OCI-LY1 (cell line): ENCODE data around the gene RMND5B.

Experiments
- H2AFZ ChIP-seq: fragments of 200-600 bp; sonication (generic), shearing (Covaris generic); 2 replicates; pipeline ENCODE4 v1.6.0; 2014; ENCODE audit warnings: antibody characterized with exemption, mild to moderate bottlenecking, low read length
- H3F3A ChIP-seq: fragments of 200-600 bp; sonication (generic), shearing (Covaris generic); 2 replicates; pipeline ENCODE4 v1.6.0; 2014; ENCODE audit warnings: mild to moderate bottlenecking, antibody characterized with exemption, low read length, moderate library complexity; ENCODE audit not compliant: insufficient read depth
- H3K27ac ChIP-seq: fragments of 200-600 bp; sonication (generic); 2 replicates; pipeline ENCODE4 v1.5.1; 2014; ENCODE audit warnings: low read length, mixed run types, mild to moderate bottlenecking, low read depth; ENCODE audit not compliant: poor library complexity, severe bottlenecking
- H3K27me3 ChIP-seq: fragments of 200-600 bp; sonication (generic); 2 replicates; pipeline ENCODE4 v1.6.0; 2014; ENCODE audit warnings: antibody characterized with exemption, mild to moderate bottlenecking, low read length, moderate library complexity; ENCODE audit not compliant: insufficient read depth
- H3K36me3 ChIP-seq: fragments of 200-600 bp; sonication (generic); 2 replicates; pipeline ENCODE4 v1.6.1; 2014; ENCODE audit warnings: mild to moderate bottlenecking, antibody characterized with exemption, low read length, moderate library complexity, mixed read lengths; ENCODE audit not compliant: insufficient read depth
- H3K4me1 ChIP-seq: fragments of 200-600 bp; sonication (generic); 2 replicates; pipeline ENCODE4 v1.5.1; 2014; ENCODE audit warnings: mild to moderate bottlenecking, low read length, moderate library complexity; ENCODE audit not compliant: insufficient read depth, severe bottlenecking
- H3K4me2 ChIP-seq: fragments of 200-600 bp; sonication (generic), shearing (Covaris generic); 2 replicates; pipeline ENCODE4 v1.6.1; 2014; ENCODE audit warnings: low read length
- H3K4me3 ChIP-seq: fragments of 200-600 bp; sonication (generic); 2 replicates; pipeline ENCODE4 v1.5.1; 2014; ENCODE audit warnings: low read length, low read depth, mild to moderate bottlenecking, mixed read lengths; ENCODE audit not compliant: poor library complexity, severe bottlenecking
- H3K79me2 ChIP-seq: fragments of 200-600 bp; shearing (Covaris generic); 2 replicates; pipeline ENCODE4 v1.6.1; 2016; ENCODE audit warnings: mixed run types, low read length, mixed read lengths; ENCODE audit not compliant: insufficient read depth
- H3K9ac ChIP-seq: fragments of 200-600 bp; sonication (generic), shearing (Covaris generic); 2 replicates; pipeline ENCODE4 v1.6.1; 2014; ENCODE audit warnings: mild to moderate bottlenecking, low read length, mixed read lengths
- H3K9me2 ChIP-seq: fragments of 200-600 bp; sonication (generic), shearing (Covaris generic); 2 replicates; pipeline ENCODE4 v1.6.1; 2014; ENCODE audit warnings: low read depth, mild to moderate bottlenecking, low read length, mixed read lengths
- H3K9me3 ChIP-seq: fragments of 200-600 bp; shearing (Covaris generic); 2 replicates; pipeline ENCODE4 v1.6.1; 2014; ENCODE audit warnings: low read length, mixed read lengths
- H4K20me1 ChIP-seq: fragments of 200-600 bp; sonication (generic), shearing (Covaris generic); 2 replicates; pipeline ENCODE4 v1.6.0; 2016; ENCODE audit warnings: mild to moderate bottlenecking, low read length; ENCODE audit not compliant: insufficient read depth
- EZH2 ChIP-seq: fragments of 200-600 bp; sonication (generic), shearing (Covaris generic); IDR thresholded peaks from 2 replicates; pipeline ENCODE4 v1.8.0; 2017; ENCODE audit warnings: borderline replicate concordance, mixed run types, mild to moderate bottlenecking, antibody characterized with exemption, low read length, moderate library complexity, mixed read lengths
- TF ChIP-seq, protein P1 (sequence below): fragments of 200-600 bp; sonication (generic), shearing (Covaris generic); IDR thresholded peaks from 2 replicates; pipeline ENCODE4 v1.5.1; 2017; ENCODE audit warnings: mild to moderate bottlenecking, antibody characterized with exemption, low read length, moderate library complexity, mixed read lengths

The RMND5B gene

GRCh38 chr5:178160176-178160575, 29.4 kb downstream of the RMND5B start:
- no peaks in the 10 kb centered on the region for H3K9me3 ChIP-seq
- H3K36me3 ChIP-seq = no peaks in the 10 kb centered on the region
- H3K9me2 ChIP-seq = no peaks in the 10 kb centered on the region
- H3K4me1 ChIP-seq = peaks cover 11% of the 10 kb centered on the region
- TF ChIP-seq EZH2 = no peak
- TF ChIP-seq, protein P1, sequence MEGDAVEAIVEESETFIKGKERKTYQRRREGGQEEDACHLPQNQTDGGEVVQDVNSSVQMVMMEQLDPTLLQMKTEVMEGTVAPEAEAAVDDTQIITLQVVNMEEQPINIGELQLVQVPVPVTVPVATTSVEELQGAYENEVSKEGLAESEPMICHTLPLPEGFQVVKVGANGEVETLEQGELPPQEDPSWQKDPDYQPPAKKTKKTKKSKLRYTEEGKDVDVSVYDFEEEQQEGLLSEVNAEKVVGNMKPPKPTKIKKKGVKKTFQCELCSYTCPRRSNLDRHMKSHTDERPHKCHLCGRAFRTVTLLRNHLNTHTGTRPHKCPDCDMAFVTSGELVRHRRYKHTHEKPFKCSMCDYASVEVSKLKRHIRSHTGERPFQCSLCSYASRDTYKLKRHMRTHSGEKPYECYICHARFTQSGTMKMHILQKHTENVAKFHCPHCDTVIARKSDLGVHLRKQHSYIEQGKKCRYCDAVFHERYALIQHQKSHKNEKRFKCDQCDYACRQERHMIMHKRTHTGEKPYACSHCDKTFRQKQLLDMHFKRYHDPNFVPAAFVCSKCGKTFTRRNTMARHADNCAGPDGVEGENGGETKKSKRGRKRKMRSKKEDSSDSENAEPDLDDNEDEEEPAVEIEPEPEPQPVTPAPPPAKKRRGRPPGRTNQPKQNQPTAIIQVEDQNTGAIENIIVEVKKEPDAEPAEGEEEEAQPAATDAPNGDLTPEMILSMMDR = no peak
- no peak overlapping the region for H3K9ac ChIP-seq
- H3F3A ChIP-seq = no peaks in the 10 kb centered on the region
- H4K20me1 ChIP-seq = no peaks in the 10 kb centered on the region
- no peaks in the 10 kb centered on the region for H3K27me3 ChIP-seq
- no peak overlapping the region for H3K4me2 ChIP-seq
- H3K79me2 ChIP-seq = no peaks in the 10 kb centered on the region
- no peak overlapping the region for H3K27ac ChIP-seq
- no peak overlapping the region for H2AFZ ChIP-seq
- H3K4me3 ChIP-seq = no peak overlapping the region

- no peak for TF ChIP-seq EZH2
- TF ChIP-seq, protein P1 = no peak
- no peaks in the 10 kb centered on the region for H3K27me3 ChIP-seq
- no peaks in the 10 kb centered on the region for H3K79me2 ChIP-seq
- no peak overlapping the region for H3K4me2 ChIP-seq
- H3K27ac ChIP-seq = no peak overlapping the region
- no peak overlapping the region for H2AFZ ChIP-seq
- H3K4me1 ChIP-seq = peaks cover 5% of the 10 kb centered on the region
- H3K9ac ChIP-seq = no peak overlapping the region
- no peaks in the 10 kb centered on the region for H3K9me3 ChIP-seq
- no peak overlapping the region for H3K4me3 ChIP-seq
- H3F3A ChIP-seq = no peaks in the 10 kb centered on the region
- no peaks in the 10 kb centered on the region for H4K20me1 ChIP-seq
- H3K36me3 ChIP-seq = no peaks in the 10 kb centered on the region
- H3K9me2 ChIP-seq = no peaks in the 10 kb centered on the region
Measured at GRCh38 chr5:178162481-178162880, 31.7 kb downstream of the RMND5B start.

DNA sequence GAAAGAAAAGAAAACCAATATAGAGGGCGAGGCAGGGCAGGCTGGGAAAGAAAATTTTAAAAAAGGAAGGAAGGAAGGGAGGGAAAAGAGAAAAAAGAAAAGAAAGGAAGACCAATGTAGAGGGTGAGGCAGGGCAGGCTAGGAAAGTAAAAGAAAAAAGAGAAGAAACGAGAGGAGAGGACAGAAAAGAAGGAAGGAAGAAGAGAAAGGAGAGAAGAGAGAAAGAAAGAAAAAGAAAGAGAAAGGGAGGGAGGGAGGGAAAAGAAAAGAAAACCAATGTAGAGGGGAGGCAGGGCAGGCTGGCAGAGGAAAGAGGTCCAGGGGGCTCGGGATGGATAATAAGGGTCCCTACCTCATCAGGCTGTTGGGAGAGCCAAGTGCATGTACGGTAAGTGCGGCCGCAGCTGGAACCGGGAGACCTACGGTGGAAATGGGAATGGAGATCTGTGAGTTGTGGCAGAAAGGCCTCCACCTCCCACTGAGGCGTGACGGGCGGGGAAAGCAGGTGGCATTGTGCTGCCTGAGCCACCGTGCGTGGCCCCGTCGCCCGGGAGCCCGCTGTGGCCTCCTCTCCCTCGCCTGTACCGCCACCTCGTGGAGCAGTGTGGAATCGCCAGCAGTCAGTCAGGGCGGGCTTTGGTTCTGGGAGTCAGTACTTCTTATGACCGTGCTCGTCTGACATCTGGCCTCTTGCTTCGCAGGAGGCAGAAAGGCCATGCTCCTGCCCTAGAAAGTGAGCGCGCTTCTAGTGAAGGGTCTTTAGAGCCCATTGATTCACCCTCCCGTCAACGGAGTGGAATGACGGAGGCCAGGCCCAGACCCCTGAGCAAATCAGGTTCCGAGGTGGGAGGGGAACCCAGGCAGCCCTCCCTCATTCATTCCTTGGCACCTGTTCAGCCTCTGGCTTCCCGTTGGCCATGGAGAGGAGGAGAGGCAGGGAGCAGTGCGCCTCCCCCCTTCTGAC, 33.2 kb downstream of the RMND5B start:
- Histone ChIP-seq H3K27ac (no peak overlapping the region), H3K9ac (no peak overlapping the region), H3K4me3 (no peak overlapping the region), H3F3A (no peaks in the 10 kb centered on the region), H3K27me3 (no peaks in the 10 kb centered on the region), H3K4me2 (peak overlapping the region; percentile 41; the same call in 1 of the 2 replicates), H4K20me1 (no peaks in the 10 kb centered on the region), H3K36me3 (no peaks in the 10 kb centered on the region), H3K9me2 (no peaks in the 10 kb centered on the region), H3K4me1 (peaks cover 5% of the 10 kb centered on the region), H3K9me3 (no peaks in the 10 kb centered on the region), H3K79me2 (no peaks in the 10 kb centered on the region), H2AFZ (no peak overlapping the region)
- TF ChIP-seq EZH2 = no peak
- TF ChIP-seq, protein P1 = peak; percentile 98
